ENCODE data around the gene NR4A2.

The NR4A2 gene

GRCh38 chr2:156325688-156326525 lies 6.6 kb downstream of the NR4A2 start:
- H3K27ac ChIP-seq, result no peak overlapping the region
- TF ChIP-seq CTCF (IDR thresholded peaks at IDR 0.05) (no peak), ZFX (IDR thresholded peaks at IDR 0.05; ENCODE audit: borderline replicate concordance) (no peak)

GRCh38 chr2:156323754-156324153 lies 8.8 kb downstream of the NR4A2 start:
- no peak for TF ChIP-seq CTCF (IDR thresholded peaks at IDR 0.05)
- no peak for TF ChIP-seq ZFX (IDR thresholded peaks at IDR 0.05; ENCODE audit: borderline replicate concordance)
- no peak overlapping the region for H3K27ac ChIP-seq

GRCh38 chr2:156322686-156323231 lies 9.8 kb downstream of the NR4A2 start:
- no peak overlapping the region for H3K27ac ChIP-seq
- TF ChIP-seq CTCF (IDR thresholded peaks at IDR 0.05), result no peak
- no peak for TF ChIP-seq ZFX (IDR thresholded peaks at IDR 0.05; ENCODE audit: borderline replicate concordance)

GRCh38 chr2:156322051-156322685 lies 10.4 kb downstream of the NR4A2 start:
- TF ChIP-seq ZFX (IDR thresholded peaks at IDR 0.05; ENCODE audit: borderline replicate concordance) (no peak), CTCF (IDR thresholded peaks at IDR 0.05) (no peak)
- H3K27ac ChIP-seq, result no peak overlapping the region

GRCh38 chr2:156321243-156321904 lies 11.1 kb downstream of the NR4A2 start:
- TF ChIP-seq ZFX (IDR thresholded peaks at IDR 0.05; ENCODE audit: borderline replicate concordance) (no peak), CTCF (IDR thresholded peaks at IDR 0.05) (no peak)

GRCh38 chr2:156320486-156321098 lies 11.9 kb downstream of the NR4A2 start:
- H3K27ac ChIP-seq, result no peak overlapping the region
- TF ChIP-seq CTCF (IDR thresholded peaks at IDR 0.05), result no peak
- TF ChIP-seq ZFX (IDR thresholded peaks at IDR 0.05; ENCODE audit: borderline replicate concordance), result no peak

More at GRCh38 chr2:156321243-156321904, 11.1 kb downstream of the NR4A2 start:
- no peak overlapping the region for H3K27ac ChIP-seq
